Endodermal cell (in vitro differentiated cells): ENCODE data around the gene GYPC. TPM values are rescaled to one million over a fixed set of nuclear protein-coding genes. Genes with fewer than 3 reads are reported as not detected.

Experiments
- DNase-seq: peaks from one replicate; pipeline ENCODE4 v3.0.0-alpha.2; 2017
- H3K27ac ChIP-seq: 2 replicates; pipeline ENCODE4 v1.5.1; 2013; ENCODE audit warnings: mild to moderate bottlenecking, low read depth, low read length, moderate library complexity
- H3K27me3 ChIP-seq: 2 replicates; pipeline ENCODE4 v1.6.1; 2013; ENCODE audit warnings: mild to moderate bottlenecking, low read length, moderate library complexity; ENCODE audit not compliant: insufficient read depth, control insufficient read depth, poor library complexity, severe bottlenecking
- H3K36me3 ChIP-seq: 2 replicates; pipeline ENCODE4 v1.7.0; 2013; ENCODE audit warnings: mild to moderate bottlenecking, low read length, moderate library complexity; ENCODE audit not compliant: control insufficient read depth, insufficient read depth
- H3K4me1 ChIP-seq: one replicate; pipeline ENCODE4 v1.7.0; 2013; ENCODE audit warnings: low read length; ENCODE audit not compliant: control insufficient read depth, insufficient read depth
- H3K4me3 ChIP-seq: 2 replicates; pipeline ENCODE4 v1.5.1; 2013; ENCODE audit warnings: mild to moderate bottlenecking, low read length, moderate library complexity
- H3K9ac ChIP-seq: 2 replicates; pipeline ENCODE4 v1.6.1; 2013; ENCODE audit warnings: mild to moderate bottlenecking, low read length, moderate library complexity; ENCODE audit not compliant: poor library complexity, severe bottlenecking; ENCODE audit errors: extremely low read depth
- H3K9me3 ChIP-seq: 2 replicates; pipeline ENCODE4 v1.6.1; 2013; ENCODE audit warnings: mild to moderate bottlenecking, low read length, moderate library complexity; ENCODE audit not compliant: control insufficient read depth
- H3K27ac Mint-ChIP-seq: 2 replicates; pipeline ENCODE4 v1.8.0; 2020; ENCODE audit warnings: mixed read lengths
- H3K27me3 Mint-ChIP-seq: 2 replicates; pipeline ENCODE4 v1.8.0; 2021; ENCODE audit warnings: mild to moderate bottlenecking, mixed read lengths; ENCODE audit not compliant: insufficient read depth
- H3K36me3 Mint-ChIP-seq: 2 replicates; pipeline ENCODE4 v1.8.0; 2020; ENCODE audit warnings: low read depth, mixed read lengths
- H3K4me1 Mint-ChIP-seq: 2 replicates; pipeline ENCODE4 v1.8.0; 2020; ENCODE audit warnings: mixed read lengths
- H3K4me3 Mint-ChIP-seq: 2 replicates; pipeline ENCODE4 v1.8.0; 2020; ENCODE audit warnings: mild to moderate bottlenecking, moderate library complexity, mixed read lengths
- H3K9me3 Mint-ChIP-seq: 2 replicates; pipeline ENCODE4 v1.8.0; 2020; ENCODE audit warnings: mild to moderate bottlenecking, mixed read lengths
- CTCF ChIP-seq: fragments of 200-600 bp; sonication (generic); conservative IDR thresholded peaks from 2 replicates; pipeline ENCODE4 v1.5.0; 2021; ENCODE audit warnings: antibody characterized with exemption, mild to moderate bottlenecking
- WGBS, 2 experiments: methylation state at CpG; one replicate each; pipeline versions ENCODE4 v1.1.5 to v1.1.7; 2013; ENCODE audit warnings: missing lambda C conversion rate in 2 of 2, mixed read lengths in 1 of 2; ENCODE audit not compliant: insufficient coverage in 1 of 2, insufficient read length in 1 of 2; 5-methylcytosine and 5-hydroxymethylcytosine counted together
- total RNA-seq, 2 donors: library from RNA; stranded (reverse); fragmentation: NEBNext Ultra II Directional in 1 of 2; extraction: Animal tissue kit (Norgen Biotek cat#: 25700) in 1 of 2; gene quantifications; 2 replicates in 1 of 2; 3 replicates in 1 of 2; pipeline ENCODE4 v1.2.1, GENCODE V29; 2021

The GYPC gene
- total RNA-seq, 2 donors from 2014 or later: 15.3 to 23.2 TPM

GRCh38 chr2:126650994-126651393 lies 5.0 kb upstream of the GYPC start:
- peaks cover 18% of the 10 kb centered on the region for H3K4me1 Mint-ChIP-seq
- H3K36me3 Mint-ChIP-seq: no peaks in the 10 kb centered on the region
- H3K4me3 Mint-ChIP-seq: no peak overlapping the region
- DNase-seq: peak; percentile 6
- H3K27ac Mint-ChIP-seq: no peak overlapping the region
- 68% methylated on average over 3 of the region's 3 CpGs; no CpG with 5 or more reads in 1 of the 2 experiments for WGBS, 2 experiments
- Histone ChIP-seq H3K27me3 (peaks cover 5% of the 10 kb centered on the region), H3K36me3 (no peaks in the 10 kb centered on the region), H3K4me1 (no peaks in the 10 kb centered on the region), H3K4me3 (no peak overlapping the region), H3K9me3 (no peaks in the 10 kb centered on the region), H3K27ac (no peak overlapping the region), H3K9ac (no peak overlapping the region)
- peaks cover 19% of the 10 kb centered on the region for H3K27me3 Mint-ChIP-seq
- no peak for TF ChIP-seq CTCF
- no peaks in the 10 kb centered on the region for H3K9me3 Mint-ChIP-seq

GRCh38 chr2:126652323-126652891 lies 3.6 kb upstream of the GYPC start:
- no peak for TF ChIP-seq CTCF
- no peak for DNase-seq
- 75% methylated on average over 1 of the region's 1 CpG; no CpG with 5 or more reads in 1 of the 2 experiments for WGBS, 2 experiments
- H3K9me3 Mint-ChIP-seq: no peaks in the 10 kb centered on the region
- no peak overlapping the region for H3K27ac Mint-ChIP-seq
- Histone ChIP-seq H3K27me3 (peaks cover 5% of the 10 kb centered on the region), H3K4me1 (no peaks in the 10 kb centered on the region), H3K36me3 (no peaks in the 10 kb centered on the region), H3K9ac (no peak overlapping the region), H3K4me3 (no peak overlapping the region), H3K27ac (no peak overlapping the region), H3K9me3 (no peaks in the 10 kb centered on the region)
- no peak overlapping the region for H3K4me3 Mint-ChIP-seq
- peaks cover 25% of the 10 kb centered on the region for H3K4me1 Mint-ChIP-seq
- H3K36me3 Mint-ChIP-seq: no peaks in the 10 kb centered on the region
- H3K27me3 Mint-ChIP-seq: peaks cover 23% of the 10 kb centered on the region

GRCh38 chr2:126653109-126653508 lies 2.8 kb upstream of the GYPC start:
- no peak for DNase-seq
- Mint-ChIP-seq H3K36me3 (no peaks in the 10 kb centered on the region), H3K4me3 (no peak overlapping the region), H3K27me3 (peaks cover 23% of the 10 kb centered on the region), H3K27ac (no peak overlapping the region), H3K4me1 (peaks cover 32% of the 10 kb centered on the region), H3K9me3 (no peaks in the 10 kb centered on the region)
- no peak overlapping the region for H3K9ac ChIP-seq
- peaks cover 5% of the 10 kb centered on the region for H3K27me3 ChIP-seq
- 99 to 100% methylated on average over 1 to 4 of the region's 4 CpGs for WGBS, 2 experiments
- no peak overlapping the region for H3K4me3 ChIP-seq
- no peaks in the 10 kb centered on the region for H3K36me3 ChIP-seq
- H3K4me1 ChIP-seq: peaks cover 7% of the 10 kb centered on the region
- no peaks in the 10 kb centered on the region for H3K9me3 ChIP-seq
- TF ChIP-seq CTCF: no peak
- no peak overlapping the region for H3K27ac ChIP-seq
